Right atrium auricular region (tissue), 2 donors: ENCODE results near the gene RFPL2. TPM values are rescaled to one million over a fixed set of nuclear protein-coding genes. Genes with fewer than 3 reads are reported as not detected.

Experiments
- DNase-seq: peaks from one replicate; pipeline ENCODE4 v3.0.0-alpha.2; 2019; ENCODE audit warnings: low spot score
- H3K27ac ChIP-seq, 2 donors: fragments of 200-600 bp; sonication (generic); 1 replicate in 1 of 2; 2 replicates in 1 of 2; pipeline ENCODE4 v1.5.1; 2016 to 2019
- H3K27me3 ChIP-seq, 2 donors: fragments of 200-600 bp; sonication (generic); one replicate each; pipeline versions ENCODE4 v1.5.1 to v1.6.0; 2017 to 2019
- H3K36me3 ChIP-seq: fragments of 200-600 bp; sonication (generic); one replicate; pipeline ENCODE4 v1.5.1; 2016
- H3K4me1 ChIP-seq, 2 donors: fragments of 200-600 bp; sonication (generic); one replicate each; pipeline versions ENCODE4 v1.5.1 to v1.6.0; 2017 to 2019
- H3K4me3 ChIP-seq, 2 donors: fragments of 200-600 bp; sonication (generic); 1 replicate in 1 of 2; 2 replicates in 1 of 2; pipeline ENCODE4 v1.5.1; 2017 to 2019; ENCODE audit warnings: mild to moderate bottlenecking in 1 of 2, moderate library complexity in 1 of 2
- H3K9me3 ChIP-seq, 2 donors: fragments of 200-600 bp; sonication (generic); one replicate each; pipeline ENCODE4 v1.5.1; 2019
- total RNA-seq, 2 donors: library from RNA; depleted of rRNA; stranded (reverse); fragments of >200 nt; gene quantifications; one replicate each; pipeline ENCODE4 v1.1.0, GENCODE V29; 2016
- TF ChIP-seq, protein P1 (sequence below), 2 donors: fragments of 200-600 bp; sonication (generic); IDR thresholded peaks; one replicate each; pipeline ENCODE4 v1.5.1; 2019; ENCODE audit warnings: antibody characterized with exemption in 2 of 2

The RFPL2 gene
- total RNA-seq, 2 donors from 2014 or later = not detected

DNA sequence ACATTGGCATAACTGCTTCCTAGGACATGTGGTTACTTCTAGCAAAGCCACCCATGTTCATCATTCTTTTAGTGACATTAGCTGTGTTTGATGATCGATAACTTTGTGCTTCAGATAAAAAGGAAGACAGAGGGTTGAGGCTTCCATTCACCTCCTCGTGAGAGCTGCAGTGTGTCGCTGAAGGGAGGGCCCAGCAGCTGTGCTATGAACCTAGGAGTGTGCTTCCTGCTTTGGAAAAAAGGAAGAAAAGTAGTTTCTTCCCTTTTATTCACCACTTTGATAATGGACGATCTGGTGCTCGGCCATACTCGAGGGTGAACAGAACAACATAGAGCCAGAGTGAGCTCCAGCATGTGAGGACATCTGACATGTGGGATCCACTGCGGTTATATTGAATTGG, 6.1 kb upstream of the RFPL2 start:
- TF ChIP-seq, protein P1, sequence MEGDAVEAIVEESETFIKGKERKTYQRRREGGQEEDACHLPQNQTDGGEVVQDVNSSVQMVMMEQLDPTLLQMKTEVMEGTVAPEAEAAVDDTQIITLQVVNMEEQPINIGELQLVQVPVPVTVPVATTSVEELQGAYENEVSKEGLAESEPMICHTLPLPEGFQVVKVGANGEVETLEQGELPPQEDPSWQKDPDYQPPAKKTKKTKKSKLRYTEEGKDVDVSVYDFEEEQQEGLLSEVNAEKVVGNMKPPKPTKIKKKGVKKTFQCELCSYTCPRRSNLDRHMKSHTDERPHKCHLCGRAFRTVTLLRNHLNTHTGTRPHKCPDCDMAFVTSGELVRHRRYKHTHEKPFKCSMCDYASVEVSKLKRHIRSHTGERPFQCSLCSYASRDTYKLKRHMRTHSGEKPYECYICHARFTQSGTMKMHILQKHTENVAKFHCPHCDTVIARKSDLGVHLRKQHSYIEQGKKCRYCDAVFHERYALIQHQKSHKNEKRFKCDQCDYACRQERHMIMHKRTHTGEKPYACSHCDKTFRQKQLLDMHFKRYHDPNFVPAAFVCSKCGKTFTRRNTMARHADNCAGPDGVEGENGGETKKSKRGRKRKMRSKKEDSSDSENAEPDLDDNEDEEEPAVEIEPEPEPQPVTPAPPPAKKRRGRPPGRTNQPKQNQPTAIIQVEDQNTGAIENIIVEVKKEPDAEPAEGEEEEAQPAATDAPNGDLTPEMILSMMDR (IDR thresholded peaks at IDR 0.05) = no peak
- DNase-seq = no peak
- H3K4me1 ChIP-seq = no peaks in the 10 kb centered on the region
- no peaks in the 10 kb centered on the region for H3K9me3 ChIP-seq
- H3K36me3 ChIP-seq = no peaks in the 10 kb centered on the region
- no peak overlapping the region for H3K4me3 ChIP-seq
- H3K27me3 ChIP-seq = no peaks in the 10 kb centered on the region
- H3K27ac ChIP-seq = no peak overlapping the region

DNA sequence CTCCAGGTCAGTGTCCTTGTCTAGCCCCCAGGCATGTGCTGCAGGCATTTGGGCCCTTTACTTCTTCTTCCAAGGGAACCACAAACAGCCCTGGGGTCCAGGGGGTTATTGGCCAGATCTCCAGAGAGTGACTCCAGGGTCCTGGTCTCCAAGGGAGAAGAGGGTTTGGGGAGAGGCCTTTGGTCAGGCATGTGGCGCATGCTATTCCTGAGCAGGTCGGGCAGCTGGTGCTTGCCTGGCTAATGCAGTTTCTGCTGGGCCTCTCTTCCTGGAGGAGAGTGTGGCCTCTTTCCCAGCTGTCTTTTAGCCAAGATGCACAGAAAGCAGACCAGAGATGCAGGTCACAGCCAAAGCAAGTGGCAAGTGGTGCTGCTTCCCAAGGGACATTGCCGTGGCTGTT, 3.8 kb upstream of the RFPL2 start:
- DNase-seq = no peak

DNA sequence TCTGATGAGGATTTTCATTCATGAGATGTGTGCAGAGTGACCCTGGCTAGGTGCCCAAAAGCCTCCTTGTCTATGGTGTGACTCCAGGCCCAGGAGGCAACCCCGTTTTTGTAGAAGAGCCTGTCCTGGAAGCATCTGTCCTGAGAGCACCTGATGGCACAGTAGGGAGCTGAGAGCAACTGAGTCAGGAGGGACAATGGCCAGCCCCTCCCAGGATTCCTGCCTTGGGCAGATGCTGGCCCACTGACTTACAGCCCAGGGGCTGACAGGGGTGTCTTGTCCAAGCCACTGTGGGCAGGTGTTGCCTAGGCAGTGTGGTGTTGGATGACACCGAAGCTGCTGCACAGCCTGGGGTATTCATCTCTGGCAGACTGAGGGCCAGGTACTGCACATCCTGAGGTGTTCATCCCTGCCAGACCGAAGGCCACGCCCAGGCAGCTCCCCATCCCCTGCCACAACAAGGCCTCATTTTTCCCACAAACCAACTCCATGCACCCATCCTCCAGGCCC, 3.2 kb upstream of the RFPL2 start:
- Histone ChIP-seq H3K27me3 (no peaks in the 10 kb centered on the region), H3K27ac (no peak overlapping the region), H3K9me3 (no peaks in the 10 kb centered on the region), H3K36me3 (no peaks in the 10 kb centered on the region), H3K4me1 (peaks cover 0 to 11% of the 10 kb centered on the region in 2 donors), H3K4me3 (no peak overlapping the region)
- TF ChIP-seq, protein P1 (IDR thresholded peaks at IDR 0.05) = no peak
- DNase-seq = no peak

More for the DNA sequence above, 3.8 kb upstream of the RFPL2 start:
- Histone ChIP-seq H3K27ac (no peak overlapping the region), H3K4me1 (peaks cover 0 to 4% of the 10 kb centered on the region in 2 donors), H3K4me3 (no peak overlapping the region), H3K27me3 (no peaks in the 10 kb centered on the region), H3K36me3 (no peaks in the 10 kb centered on the region), H3K9me3 (no peaks in the 10 kb centered on the region)
- TF ChIP-seq, protein P1 (IDR thresholded peaks at IDR 0.05) = no peak

DNA sequence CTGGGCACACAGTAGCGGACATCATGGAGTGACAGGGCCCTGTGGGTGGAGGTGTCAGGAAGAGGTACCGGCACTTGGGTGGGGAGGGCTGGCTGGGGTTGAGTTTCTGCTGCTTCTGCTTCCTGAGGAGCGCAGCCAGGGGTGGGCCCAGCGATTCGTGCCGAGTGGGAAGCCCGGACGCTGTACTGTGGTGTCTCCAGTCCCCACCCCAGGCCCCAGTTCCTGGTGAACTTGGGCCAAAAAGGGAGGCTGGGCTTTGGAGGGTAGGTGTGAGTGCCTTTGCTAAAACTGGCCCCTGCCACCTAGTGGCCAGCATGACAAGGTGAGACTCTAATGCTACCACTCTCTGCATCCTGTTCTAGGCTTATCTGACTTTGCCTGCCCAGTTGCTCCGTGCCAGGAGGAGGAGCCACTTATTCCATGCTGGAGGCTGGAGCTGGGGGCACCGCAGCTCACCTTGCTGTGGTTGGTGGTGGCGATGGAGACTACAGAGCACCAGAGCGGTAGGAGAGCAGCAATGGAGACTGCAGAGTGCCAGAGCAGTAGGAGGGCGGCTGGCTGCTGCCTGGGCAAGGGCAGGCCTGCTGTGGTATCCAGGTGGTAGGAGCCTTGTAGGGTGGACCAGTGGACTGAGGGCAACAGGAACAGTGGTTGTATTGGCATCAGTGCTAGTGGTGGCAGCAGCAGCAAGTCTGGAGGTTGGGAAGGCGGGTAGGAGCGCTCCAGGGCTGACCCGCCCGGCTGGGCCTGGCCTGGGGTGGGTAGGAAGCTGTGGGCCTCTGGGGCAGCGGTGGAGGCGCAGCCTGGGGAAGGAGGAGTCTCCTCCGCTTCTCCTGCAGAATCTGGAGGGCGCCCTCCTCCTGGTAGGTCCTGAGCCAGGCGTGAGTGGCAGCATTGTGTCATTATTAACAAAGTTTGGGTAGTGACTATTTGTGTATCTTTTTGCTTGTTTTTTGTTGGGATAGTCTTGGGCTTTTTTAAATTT, 2.2 kb upstream of the RFPL2 start:
- TF ChIP-seq, protein P1 (IDR thresholded peaks at IDR 0.05) = peak; percentile 19 to 58
- no peak overlapping the region for H3K27ac ChIP-seq
- no peak for DNase-seq
- no peaks in the 10 kb centered on the region for H3K36me3 ChIP-seq
- H3K4me3 ChIP-seq = no peak overlapping the region
- no peaks in the 10 kb centered on the region for H3K9me3 ChIP-seq
- no peaks in the 10 kb centered on the region for H3K27me3 ChIP-seq
- peaks cover 0 to 16% of the 10 kb centered on the region in 2 donors for H3K4me1 ChIP-seq

DNA sequence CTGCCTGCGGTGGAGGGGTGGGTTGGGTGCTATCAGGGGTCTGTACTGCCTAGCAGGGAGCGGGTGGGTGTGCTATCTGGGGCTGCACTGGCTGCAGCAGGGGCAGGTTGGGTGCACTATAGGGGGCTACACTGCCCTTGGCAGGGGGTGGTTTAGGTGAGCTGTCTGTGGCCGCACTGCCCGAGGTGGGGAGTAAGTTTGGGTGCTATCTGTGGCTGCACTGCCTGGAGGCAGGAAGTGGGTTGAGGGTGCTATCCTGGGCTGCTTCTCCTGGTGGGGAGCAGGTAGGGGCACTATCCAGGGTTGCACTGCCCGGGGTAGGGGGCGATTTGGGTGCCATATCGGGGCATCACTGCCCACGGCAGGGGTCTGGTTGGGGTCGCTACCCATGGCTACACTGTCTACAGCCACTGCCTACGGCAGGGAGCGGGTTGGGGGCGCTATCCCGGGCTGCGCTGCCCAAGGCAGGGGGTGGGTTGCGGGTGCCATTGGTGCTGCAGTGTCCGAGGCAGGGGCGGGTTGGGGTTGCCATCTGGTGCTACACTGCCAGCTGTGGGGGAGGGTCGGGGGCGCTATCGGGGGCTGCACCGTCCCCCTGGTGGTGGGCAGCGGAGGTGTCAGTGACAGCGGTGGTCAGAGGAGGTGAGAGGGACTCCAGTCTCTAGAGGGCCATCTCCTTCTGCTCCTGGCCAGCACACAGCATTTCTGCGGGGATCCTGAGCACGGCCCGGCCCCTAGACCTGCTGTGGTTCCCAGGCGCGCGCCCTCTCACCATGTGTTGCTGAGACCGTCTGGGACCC, 1.3 kb upstream of the RFPL2 start:
- no peak overlapping the region for H3K27ac ChIP-seq
- H3K27me3 ChIP-seq = no peaks in the 10 kb centered on the region
- H3K4me1 ChIP-seq = peaks cover 0 to 16% of the 10 kb centered on the region in 2 donors
- H3K4me3 ChIP-seq = no peak overlapping the region
- no peak for DNase-seq
- TF ChIP-seq, protein P1 (IDR thresholded peaks at IDR 0.05) = no peak
- no peaks in the 10 kb centered on the region for H3K36me3 ChIP-seq
- H3K9me3 ChIP-seq = no peaks in the 10 kb centered on the region
